ENCODE data around the gene STARD5. TPM values are rescaled to one million over a fixed set of nuclear protein-coding genes. Genes with fewer than 3 reads are reported as not detected.

Gene STARD5
- total and polyA plus RNA-seq, 9 of the 15 experiments (the other 6 are each of a cell fraction or from before 2014, with no cell fraction given) = 1.7 to 5.7 (median 2.2) TPM

GRCh38 chr15:81304226-81304625 is 19.7 kb downstream of the STARD5 start (continued):
- TF ChIP-seq ID3 (CRISPR knock-in tag; IDR thresholded peaks at IDR 0.05) (no peak), ID3 (tag; IDR thresholded peaks at IDR 0.05) (no peak), ZBTB33 (CRISPR knock-in tag; IDR thresholded peaks at IDR 0.05) (no peak), SREBF1 (IDR thresholded peaks at IDR 0.05; ENCODE audit: borderline replicate concordance, low read depth, low read length) (no peak), ZNF699 (CRISPR knock-in tag; IDR thresholded peaks at IDR 0.05; ENCODE audit: insufficient replicate concordance) (no peak), CEBPB (tag; IDR thresholded peaks at IDR 0.05) (no peak), PTTG1 (tag; IDR thresholded peaks at IDR 0.05; ENCODE audit: low read depth) (no peak)
